GM21723 (cell line): ENCODE measurements around the gene STC2.

ENCODE experiments used
- ATAC-seq: cut with Tn5 transposase; IDR thresholded peaks from one replicate; pipeline ENCODE4 v1.9.1; 2021; ENCODE audit warnings: mild to moderate bottlenecking, moderate library complexity; ENCODE audit not compliant: unreplicated experiment

The STC2 gene

GRCh38 chr5:173329491-173330337 is 1.5 kb upstream of the STC2 start:
- ATAC-seq = peak; percentile 46

- no peak for ATAC-seq
Observed at GRCh38 chr5:173328844-173329490, 753 bp upstream of the STC2 start.

GRCh38 chr5:173327084-173327947 is 898 bp downstream of the STC2 start:
- ATAC-seq = no peak

GRCh38 chr5:173326501-173326960 is 1.7 kb downstream of the STC2 start:
- ATAC-seq = no peak

- ATAC-seq = no peak
Observed at GRCh38 chr5:173325091-173325698, 3.0 kb downstream of the STC2 start.

- no peak for ATAC-seq
Observed at GRCh38 chr5:173324115-173325001, 3.9 kb downstream of the STC2 start.

- ATAC-seq = no peak
Observed at GRCh38 chr5:173323799-173324114, 4.5 kb downstream of the STC2 start.

GRCh38 chr5:173323106-173323798 is 5.0 kb downstream of the STC2 start:
- no peak for ATAC-seq

GRCh38 chr5:173321886-173322285 is 6.3 kb downstream of the STC2 start:
- no peak for ATAC-seq

- ATAC-seq = no peak
Observed at GRCh38 chr5:173320259-173320658, 8.0 kb downstream of the STC2 start.

- ATAC-seq = no peak
Observed at GRCh38 chr5:173319646-173320045, 8.6 kb downstream of the STC2 start.

- no peak for ATAC-seq
Observed at GRCh38 chr5:173318881-173319620, 9.2 kb downstream of the STC2 start.

- no peak for ATAC-seq
Observed at GRCh38 chr5:173318330-173318729, 9.9 kb downstream of the STC2 start.

GRCh38 chr5:173317852-173318251 is 10.4 kb downstream of the STC2 start:
- no peak for ATAC-seq

GRCh38 chr5:173317091-173317730 is 11.0 kb downstream of the STC2 start:
- no peak for ATAC-seq

- no peak for ATAC-seq
Observed at GRCh38 chr5:173316339-173317020, 11.7 kb downstream of the STC2 start.

GRCh38 chr5:173315495-173316338 is 12.5 kb downstream of the STC2 start:
- ATAC-seq = no peak
